HFF-Myc (cell line): Measurements from ENCODE around the gene HLA-C.
"Not testable (repeated sequence)": the region's sequence is repeated elsewhere in the genome, so short reads cannot be mapped to it uniquely, and the experiment has no call there.

Source experiments
- DNase-seq: peaks from one replicate; pipeline ENCODE4 v3.0.0-alpha.2; 2011; ENCODE audit warnings: low read depth; ENCODE audit errors: extremely low read depth
- H3K4me3 ChIP-seq: replicated peaks from 2 replicates; pipeline ENCODE4 v1.5.1; 2011; ENCODE audit warnings: low read depth, mild to moderate bottlenecking, control low read depth, low read length
- TF ChIP-seq, protein P1 (sequence below): IDR thresholded peaks from 2 replicates; pipeline ENCODE4 v1.5.1; 2012; ENCODE audit warnings: mild to moderate bottlenecking, low read depth, low read length, control low read depth; ENCODE audit errors: missing control alignments

HLA-C gene

GRCh38 chr6:31243508-31243907, 28.4 kb downstream of the HLA-C start:
- TF ChIP-seq, protein P1, sequence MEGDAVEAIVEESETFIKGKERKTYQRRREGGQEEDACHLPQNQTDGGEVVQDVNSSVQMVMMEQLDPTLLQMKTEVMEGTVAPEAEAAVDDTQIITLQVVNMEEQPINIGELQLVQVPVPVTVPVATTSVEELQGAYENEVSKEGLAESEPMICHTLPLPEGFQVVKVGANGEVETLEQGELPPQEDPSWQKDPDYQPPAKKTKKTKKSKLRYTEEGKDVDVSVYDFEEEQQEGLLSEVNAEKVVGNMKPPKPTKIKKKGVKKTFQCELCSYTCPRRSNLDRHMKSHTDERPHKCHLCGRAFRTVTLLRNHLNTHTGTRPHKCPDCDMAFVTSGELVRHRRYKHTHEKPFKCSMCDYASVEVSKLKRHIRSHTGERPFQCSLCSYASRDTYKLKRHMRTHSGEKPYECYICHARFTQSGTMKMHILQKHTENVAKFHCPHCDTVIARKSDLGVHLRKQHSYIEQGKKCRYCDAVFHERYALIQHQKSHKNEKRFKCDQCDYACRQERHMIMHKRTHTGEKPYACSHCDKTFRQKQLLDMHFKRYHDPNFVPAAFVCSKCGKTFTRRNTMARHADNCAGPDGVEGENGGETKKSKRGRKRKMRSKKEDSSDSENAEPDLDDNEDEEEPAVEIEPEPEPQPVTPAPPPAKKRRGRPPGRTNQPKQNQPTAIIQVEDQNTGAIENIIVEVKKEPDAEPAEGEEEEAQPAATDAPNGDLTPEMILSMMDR: no peak
- no peak for DNase-seq
- no peak overlapping the region for H3K4me3 ChIP-seq

DNA sequence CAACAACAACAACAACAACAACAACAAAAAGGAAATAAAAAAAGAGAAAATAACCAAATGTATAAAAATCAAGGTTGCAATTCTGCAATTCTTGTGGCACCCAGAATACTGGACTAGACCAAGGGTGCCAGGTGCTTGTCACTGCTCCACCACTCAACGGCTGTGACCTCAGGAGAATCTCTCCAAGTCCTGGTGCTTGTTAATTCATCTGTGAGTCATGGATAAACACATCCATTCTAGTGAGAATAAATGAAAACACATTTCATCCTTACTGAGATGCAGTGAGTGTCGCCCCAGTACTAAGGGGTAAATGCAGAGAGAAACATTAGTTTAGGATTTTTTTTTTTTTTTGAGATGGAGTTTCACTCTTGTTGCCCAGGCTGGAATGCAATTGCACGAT, 32.0 kb downstream of the HLA-C start:
- no peak overlapping the region for H3K4me3 ChIP-seq
- TF ChIP-seq, protein P1: no peak
- peak; percentile 7 for DNase-seq

DNA sequence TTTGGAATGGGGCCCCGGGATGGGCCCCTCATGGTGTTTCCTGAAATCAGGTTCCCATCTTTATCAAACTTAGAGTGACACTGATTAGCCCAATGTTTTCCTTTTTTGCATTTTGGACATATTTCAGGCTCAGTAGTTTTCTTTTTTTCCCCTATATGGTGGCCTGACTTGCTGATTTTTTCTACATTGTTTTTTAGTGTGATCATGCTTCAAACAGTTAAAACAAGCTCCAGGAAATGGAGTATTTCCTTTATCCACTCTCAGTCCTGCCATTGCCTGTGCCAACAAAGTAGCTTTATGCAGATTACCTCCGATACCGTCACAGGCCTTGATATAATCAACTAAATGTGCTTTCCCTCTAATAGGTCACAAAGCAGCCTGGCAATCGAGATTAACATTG, 37.8 kb downstream of the HLA-C start:
- not testable (repeated sequence) for DNase-seq, H3K4me3 ChIP-seq

DNA sequence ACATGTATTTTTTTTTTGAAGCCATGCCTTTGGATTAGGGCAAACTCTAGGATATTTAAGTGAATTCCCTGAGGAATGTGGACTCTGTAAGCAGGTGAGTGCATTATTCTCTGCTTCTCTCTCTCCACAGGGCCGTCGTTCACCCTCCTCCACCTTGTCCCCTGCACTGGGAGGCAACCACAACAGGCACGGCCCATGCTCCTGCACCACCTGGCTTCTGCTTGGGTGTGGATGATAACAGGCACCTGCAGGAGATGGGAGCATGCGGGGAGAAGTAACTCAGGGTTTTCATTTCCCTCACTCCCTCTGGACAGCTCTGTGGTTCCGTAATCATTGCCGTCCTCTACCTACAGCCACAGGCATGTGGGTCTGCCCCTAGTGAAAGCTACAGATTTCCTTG, 43.4 kb downstream of the HLA-C start:
- DNase-seq: no peak
- TF ChIP-seq, protein P1: no peak
- no peak overlapping the region for H3K4me3 ChIP-seq

DNA sequence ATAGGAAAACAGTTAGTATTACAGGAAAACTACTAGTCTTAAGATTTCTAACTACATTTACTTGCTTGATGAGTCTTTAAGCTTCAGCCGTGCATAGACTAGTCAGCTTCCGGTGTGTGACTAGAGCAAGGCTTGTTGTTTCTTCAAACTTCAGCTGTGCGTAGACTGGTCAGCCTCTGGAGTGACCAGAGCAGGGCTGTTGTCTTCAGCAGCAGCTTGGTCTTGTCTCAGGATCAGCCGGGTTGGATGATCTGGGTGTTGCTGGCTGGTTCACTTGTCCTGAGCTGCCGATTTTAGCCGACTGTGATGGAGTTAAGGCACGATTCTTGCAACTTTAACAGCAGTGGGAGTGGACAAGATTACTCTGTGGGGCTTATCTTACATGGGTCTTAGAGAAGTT, 44.7 kb downstream of the HLA-C start:
- DNase-seq: no peak
- TF ChIP-seq, protein P1: no peak
- no peak overlapping the region for H3K4me3 ChIP-seq

DNA sequence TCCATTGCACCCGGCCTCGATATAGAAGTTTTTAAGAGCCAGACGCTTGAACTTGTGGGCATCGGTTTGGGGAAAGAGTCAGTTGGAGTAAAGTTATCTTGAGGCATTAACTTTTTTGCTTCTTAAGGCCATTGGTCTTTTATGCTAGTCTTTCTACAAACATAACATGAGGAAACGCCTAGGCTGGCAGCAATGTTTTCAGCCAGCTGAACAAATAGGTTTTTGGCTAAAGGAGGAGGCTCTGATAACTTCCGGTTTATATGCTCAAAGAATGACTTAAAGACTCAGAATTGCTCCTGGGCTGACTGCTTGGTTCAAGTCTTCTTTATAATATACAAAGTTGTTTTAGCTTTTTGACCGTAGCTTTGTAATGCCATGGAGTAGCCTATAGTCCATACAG, 46.2 kb downstream of the HLA-C start:
- TF ChIP-seq, protein P1: no peak
- no peak overlapping the region for H3K4me3 ChIP-seq
- no peak for DNase-seq

DNA sequence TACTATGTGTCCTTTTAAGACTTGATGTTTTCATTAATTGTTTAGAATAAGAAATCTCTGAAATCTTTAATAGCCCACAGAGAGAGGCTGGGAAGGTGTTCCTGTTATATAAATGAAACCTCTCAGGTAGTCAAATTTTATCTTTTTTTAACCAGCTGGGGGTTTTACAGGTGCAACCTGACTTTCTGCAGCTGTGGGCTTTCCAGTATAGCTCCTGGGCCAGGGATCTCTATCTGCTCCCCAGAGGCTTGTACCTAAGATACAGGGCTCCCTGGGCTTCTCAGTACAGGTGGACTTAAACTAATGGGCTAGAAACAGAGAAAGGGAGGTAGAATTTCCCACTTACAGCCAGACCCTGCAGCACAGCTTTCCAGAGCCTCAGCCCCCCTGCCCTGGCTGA, 49.4 kb downstream of the HLA-C start:
- TF ChIP-seq, protein P1: no peak
- DNase-seq: no peak
- no peak overlapping the region for H3K4me3 ChIP-seq
